NCI-H2081 treated with DMSO at 0.1 percent for 48 hours (cell line): ENCODE data around the gene SCML2.
"Not testable (repeated sequence)": the region's sequence is repeated elsewhere in the genome, so short reads cannot be mapped to it uniquely, and the experiment has no call there.

ENCODE experiments used
- DNase-seq: peaks from one replicate; lab custom pipeline; 2025; lab: John Stamatoyannopoulos, UW

The SCML2 gene

GRCh38 chrX:18271309-18271708, 83.2 kb downstream of the SCML2 start:
- no peak for DNase-seq

- DNase-seq, result no peak
Observed at GRCh38 chrX:18255059-18255458, 99.4 kb downstream of the SCML2 start.

- no peak for DNase-seq
Observed at GRCh38 chrX:18252644-18253359, 101.7 kb downstream of the SCML2 start.

- DNase-seq, result not testable (repeated sequence)
Observed at GRCh38 chrX:18229646-18230045, 124.8 kb downstream of the SCML2 start.

- no peak for DNase-seq
Observed at GRCh38 chrX:18228069-18228468, 126.4 kb downstream of the SCML2 start.

GRCh38 chrX:18227458-18227857, 127.0 kb downstream of the SCML2 start:
- no peak for DNase-seq

- DNase-seq, result no peak
Observed at GRCh38 chrX:18220786-18221185, 133.7 kb downstream of the SCML2 start, which contains the start of gene BEND2. Gene BEND2 (minus strand): TSS chrX:18220886. CDS start chrX:18220750, 136 bp downstream.

- DNase-seq, result no peak
Observed at GRCh38 chrX:18210470-18210869, 144.0 kb downstream of the SCML2 start.

- no peak for DNase-seq
Observed at GRCh38 chrX:18206657-18207056, 147.8 kb downstream of the SCML2 start.

- no peak for DNase-seq
Observed at GRCh38 chrX:18203631-18204030, 150.9 kb downstream of the SCML2 start.

- DNase-seq, result no peak
Observed at GRCh38 chrX:18194688-18195087, 159.8 kb downstream of the SCML2 start.
